ENCODE results near the gene CCDC69. TPM values are rescaled to one million over a fixed set of nuclear protein-coding genes. Genes with fewer than 3 reads are reported as not detected.
"Not testable (repeated sequence)": the region's sequence is repeated elsewhere in the genome, so short reads cannot be mapped to it uniquely, and the experiment has no call there.

Gene CCDC69, protein sequence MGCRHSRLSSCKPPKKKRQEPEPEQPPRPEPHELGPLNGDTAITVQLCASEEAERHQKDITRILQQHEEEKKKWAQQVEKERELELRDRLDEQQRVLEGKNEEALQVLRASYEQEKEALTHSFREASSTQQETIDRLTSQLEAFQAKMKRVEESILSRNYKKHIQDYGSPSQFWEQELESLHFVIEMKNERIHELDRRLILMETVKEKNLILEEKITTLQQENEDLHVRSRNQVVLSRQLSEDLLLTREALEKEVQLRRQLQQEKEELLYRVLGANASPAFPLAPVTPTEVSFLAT
- not detected in 2 replicates for total RNA-seq (2014; rRNA removed; shearing (Covaris generic); ENCODE audit: low replicate concordance)

DNA sequence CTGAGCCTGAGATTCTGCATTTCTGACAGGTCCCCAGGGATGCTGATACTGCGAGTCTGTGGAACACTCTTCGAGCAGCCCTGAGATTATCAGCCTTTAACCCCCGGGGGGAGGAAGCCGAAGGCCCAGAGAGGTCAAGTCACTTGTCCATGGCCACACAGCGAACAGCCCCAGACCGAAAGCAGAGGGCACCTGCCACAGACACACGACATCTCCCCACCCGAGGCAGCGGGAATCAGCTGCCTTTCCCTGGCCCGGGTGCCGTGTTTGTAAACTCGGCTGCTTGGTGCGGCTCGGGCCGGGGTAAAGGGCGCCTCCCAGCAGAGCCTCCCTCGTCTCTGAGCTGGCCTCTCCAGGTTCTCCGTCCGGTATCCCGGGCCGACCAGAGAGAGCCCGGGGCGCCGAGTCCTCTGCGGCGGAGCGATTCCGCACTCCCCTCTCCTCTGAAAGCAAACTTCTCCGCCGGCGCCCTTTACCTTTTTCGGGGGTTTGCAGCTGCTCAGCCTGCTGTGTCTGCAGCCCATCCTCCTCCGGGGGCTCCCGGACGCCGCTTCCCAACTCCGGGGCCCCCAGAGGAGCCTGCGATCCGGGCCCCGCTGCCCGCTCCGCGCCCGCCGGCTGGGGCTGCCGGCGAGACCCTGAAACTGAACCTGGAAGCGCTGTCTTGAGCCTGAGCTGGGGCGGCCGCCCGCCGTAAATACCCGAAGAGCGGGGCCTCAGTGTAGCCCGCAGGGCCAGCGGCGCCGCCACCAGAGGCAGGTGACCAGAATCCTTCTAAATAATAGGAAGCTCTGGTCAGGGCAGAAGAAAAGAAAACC, at the start of gene CCDC69:
TSS of gene CCDC69 (minus strand) at position 646 of the 818 bp plus-strand sequence. CDS start at position 524, 122 bp downstream.
- DNase-seq (ENCODE audit: low read depth) = peak; percentile 35
- in situ Hi-C loops (cut with HindIII; ENCODE audit: low pct_unique_long_range_greater_than_20kb, low sequenced_read_pairs) = no loop called here

- in situ Hi-C loops (cut with HindIII; ENCODE audit: low pct_unique_long_range_greater_than_20kb, low sequenced_read_pairs) = no loop called here
- no peak for DNase-seq (ENCODE audit: low read depth)
Observed at GRCh38 chr5:151271336-151271735, 47.4 kb upstream of the CCDC69 start.

GRCh38 chr5:151270599-151270998, 46.7 kb upstream of the CCDC69 start:
- in situ Hi-C loops (cut with HindIII; ENCODE audit: low pct_unique_long_range_greater_than_20kb, low sequenced_read_pairs) = no loop called here
- DNase-seq (ENCODE audit: low read depth) = peak; percentile 56

DNA sequence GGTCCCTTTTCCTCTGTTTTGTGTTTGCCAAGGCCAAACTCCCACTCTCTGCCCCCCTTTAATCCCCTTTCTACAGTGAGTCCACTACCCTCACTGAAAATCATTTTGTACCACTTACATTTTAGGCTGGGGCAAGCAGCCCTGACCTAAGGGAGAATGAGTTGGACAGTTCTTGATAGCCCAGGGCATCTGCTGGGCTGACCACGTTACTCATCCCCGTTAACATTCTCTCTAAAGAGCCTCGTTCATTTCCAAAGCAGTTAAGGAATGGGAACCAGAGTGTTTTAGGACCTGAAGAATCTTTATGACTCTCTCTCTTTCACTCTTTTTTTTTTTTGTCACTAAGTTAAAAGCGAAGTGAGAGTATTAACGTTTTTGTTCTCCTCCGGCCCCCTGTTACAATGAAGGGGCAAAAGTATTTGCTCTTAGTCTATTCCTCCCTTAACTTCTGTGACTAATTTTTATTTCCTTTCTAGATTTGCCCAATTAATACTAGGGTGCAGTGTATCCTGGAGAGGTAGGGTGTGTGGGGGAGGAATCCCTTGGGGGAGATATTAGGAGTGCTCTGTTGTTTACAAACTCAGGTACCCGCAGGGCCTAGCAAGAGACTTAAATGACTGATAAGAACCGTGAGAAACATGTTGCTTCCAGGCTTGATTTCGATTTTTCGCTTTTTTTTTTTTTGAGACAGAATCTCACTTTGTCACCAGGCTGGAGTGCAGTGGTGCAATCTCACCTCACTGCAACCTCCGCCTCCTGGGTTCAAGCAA, 43.8 kb upstream of the CCDC69 start:
- DNase-seq (ENCODE audit: low read depth) = no peak
- in situ Hi-C loops (cut with HindIII; ENCODE audit: low pct_unique_long_range_greater_than_20kb, low sequenced_read_pairs) = no loop called here

DNA sequence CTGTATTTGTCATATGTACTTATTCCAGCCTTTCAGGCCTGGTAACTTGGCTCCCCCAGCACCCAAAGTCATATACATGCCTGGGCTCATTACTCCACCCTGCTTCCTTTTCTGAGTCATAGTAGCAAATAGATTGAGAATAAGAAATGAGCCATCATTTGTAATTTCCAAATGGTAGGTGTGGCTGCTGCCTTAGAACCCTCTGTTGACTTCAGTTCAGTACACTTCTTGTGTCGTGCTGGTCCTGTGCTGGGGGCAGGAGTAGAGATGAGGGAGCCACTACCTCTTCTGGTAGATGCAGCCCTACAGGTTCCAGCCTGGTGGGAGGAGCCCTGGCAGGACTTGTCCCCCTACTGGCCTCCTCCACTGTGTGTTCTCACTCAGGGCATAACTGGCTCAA, 40.2 kb upstream of the CCDC69 start:
- DNase-seq (ENCODE audit: low read depth) = no peak
- in situ Hi-C loops (cut with HindIII; ENCODE audit: low pct_unique_long_range_greater_than_20kb, low sequenced_read_pairs) = no loop called here

- DNase-seq (ENCODE audit: low read depth) = no peak
- in situ Hi-C loops (cut with HindIII; ENCODE audit: low pct_unique_long_range_greater_than_20kb, low sequenced_read_pairs) = no loop called here
Observed at GRCh38 chr5:151262532-151262931, 38.6 kb upstream of the CCDC69 start.

DNA sequence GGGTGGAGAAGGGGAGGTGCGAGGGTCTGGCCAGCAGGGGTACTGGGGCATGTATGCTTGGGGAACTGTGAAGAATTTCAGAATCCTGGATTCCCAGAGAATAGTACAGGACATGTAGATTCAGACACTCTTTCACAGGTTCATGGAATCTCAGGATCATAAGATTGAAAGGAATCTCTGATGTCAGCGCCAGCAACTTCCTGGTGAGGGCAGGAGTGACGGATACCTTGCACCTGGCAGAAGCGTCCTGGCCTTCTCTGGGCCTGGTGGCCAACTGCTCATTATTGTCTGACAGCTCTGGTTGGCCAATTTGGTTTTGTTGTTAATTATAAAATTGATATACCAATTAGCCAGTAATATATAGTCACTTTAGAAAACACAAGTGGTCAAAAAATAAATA, 36.0 kb upstream of the CCDC69 start:
- in situ Hi-C loops (cut with HindIII; ENCODE audit: low pct_unique_long_range_greater_than_20kb, low sequenced_read_pairs) = no loop called here
- DNase-seq (ENCODE audit: low read depth) = no peak

DNA sequence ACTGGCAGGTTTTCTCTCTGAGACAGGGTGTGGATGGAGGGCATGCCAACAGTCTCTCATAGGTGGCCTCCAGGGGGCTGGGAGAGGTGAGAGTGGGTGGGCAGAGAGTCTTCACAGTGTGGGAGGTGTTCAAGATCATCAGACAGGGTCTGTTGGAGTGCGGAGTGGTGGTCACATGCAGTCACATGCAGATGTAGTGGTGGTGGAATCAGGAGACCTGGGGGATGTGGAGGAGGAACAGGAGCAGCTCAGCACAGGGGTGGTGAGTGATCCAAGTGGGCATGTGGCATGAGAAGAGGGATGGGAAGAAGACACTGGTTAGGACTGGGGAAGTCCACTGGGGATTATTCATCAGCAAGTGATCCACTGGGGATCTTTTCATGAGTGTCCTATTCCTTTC, 34.9 kb upstream of the CCDC69 start:
- in situ Hi-C loops (cut with HindIII; ENCODE audit: low pct_unique_long_range_greater_than_20kb, low sequenced_read_pairs) = no loop called here
- no peak for DNase-seq (ENCODE audit: low read depth)

GRCh38 chr5:151258201-151258611, 34.3 kb upstream of the CCDC69 start:
- DNase-seq (ENCODE audit: low read depth) = no peak
- in situ Hi-C loops (cut with HindIII; ENCODE audit: low pct_unique_long_range_greater_than_20kb, low sequenced_read_pairs) = no loop called here

- in situ Hi-C loops (cut with HindIII; ENCODE audit: low pct_unique_long_range_greater_than_20kb, low sequenced_read_pairs) = no loop called here
- no peak for DNase-seq (ENCODE audit: low read depth)
Observed at GRCh38 chr5:151257731-151258181, 33.9 kb upstream of the CCDC69 start.

DNA sequence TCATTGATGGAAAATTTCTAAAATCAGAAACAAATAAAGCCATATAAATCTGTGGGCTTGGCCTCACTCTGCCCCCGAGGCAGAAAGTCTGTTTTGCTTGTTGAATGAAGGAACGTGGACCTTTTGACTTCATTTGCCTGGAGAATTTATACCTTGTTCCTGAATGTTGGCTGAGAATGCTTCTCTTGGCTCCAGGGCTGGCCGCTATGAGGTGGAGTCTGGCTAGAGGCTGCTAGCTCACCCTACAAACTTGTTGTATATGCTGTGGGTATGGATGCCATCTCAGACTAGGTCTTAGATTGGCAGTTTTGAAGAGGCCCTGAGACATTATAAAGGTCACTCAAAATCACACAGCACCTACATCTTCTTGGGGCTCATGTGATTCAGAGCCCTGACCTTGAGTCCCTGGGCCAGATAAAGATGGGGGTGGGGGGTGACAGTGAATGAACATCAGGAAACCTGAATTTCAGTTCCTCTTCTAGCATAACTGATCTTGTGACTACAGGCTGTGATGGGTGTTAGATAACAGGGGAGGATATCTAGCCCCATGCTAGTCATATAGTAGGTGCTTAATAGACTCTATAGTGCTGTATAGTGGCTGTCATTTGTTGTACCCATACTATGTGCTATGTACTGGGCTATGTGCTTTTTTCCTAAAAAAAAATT, 31.9 kb upstream of the CCDC69 start:
- no peak for DNase-seq (ENCODE audit: low read depth)
- in situ Hi-C loops (cut with HindIII; ENCODE audit: low pct_unique_long_range_greater_than_20kb, low sequenced_read_pairs) = no loop called here

- DNase-seq (ENCODE audit: low read depth); in situ Hi-C loops (cut with HindIII; ENCODE audit: low pct_unique_long_range_greater_than_20kb, low sequenced_read_pairs): not testable (repeated sequence)
Observed at GRCh38 chr5:151254990-151255389, 31.1 kb upstream of the CCDC69 start.

DNA sequence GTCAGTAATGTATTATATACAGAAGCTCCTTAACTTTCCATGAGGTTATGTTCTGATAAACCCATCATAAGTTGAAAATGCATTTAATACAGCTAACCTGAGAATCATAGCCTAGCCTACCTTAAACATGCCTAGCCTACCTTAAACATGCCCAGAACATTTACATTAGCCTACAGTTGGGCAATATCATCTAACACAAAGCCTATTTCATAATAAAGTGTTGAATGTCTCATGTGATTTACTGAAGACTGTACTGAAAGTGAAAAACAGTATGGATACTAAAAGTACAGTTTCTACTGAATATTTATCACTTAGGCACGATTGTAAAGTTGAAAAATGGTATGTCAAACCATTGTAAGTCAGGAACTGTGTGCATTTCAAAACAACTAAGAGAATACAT, 30.7 kb upstream of the CCDC69 start:
- in situ Hi-C loops (cut with HindIII; ENCODE audit: low pct_unique_long_range_greater_than_20kb, low sequenced_read_pairs) = no loop called here
- no peak for DNase-seq (ENCODE audit: low read depth)

- no peak for DNase-seq (ENCODE audit: low read depth)
- in situ Hi-C loops (cut with HindIII; ENCODE audit: low pct_unique_long_range_greater_than_20kb, low sequenced_read_pairs) = no loop called here
Observed at GRCh38 chr5:151253605-151253950, 29.7 kb upstream of the CCDC69 start.

- in situ Hi-C loops (cut with HindIII; ENCODE audit: low pct_unique_long_range_greater_than_20kb, low sequenced_read_pairs) = no loop called here
Observed at GRCh38 chr5:151252762-151253604, 29.1 kb upstream of the CCDC69 start, which contains the start of gene GM2A. Gene GM2A, plus strand, starts transcription at chr5:151253185. Its CDS starts 32 bp downstream, at chr5:151253217.

GRCh38 chr5:151251621-151252020, 27.7 kb upstream of the CCDC69 start:
- in situ Hi-C loops (cut with HindIII; ENCODE audit: low pct_unique_long_range_greater_than_20kb, low sequenced_read_pairs) = no loop called here
- DNase-seq (ENCODE audit: low read depth) = no peak

More at GRCh38 chr5:151252762-151253604, 29.1 kb upstream of the CCDC69 start, which contains the start of gene GM2A:
- DNase-seq (ENCODE audit: low read depth) = peak; percentile 98

DNA sequence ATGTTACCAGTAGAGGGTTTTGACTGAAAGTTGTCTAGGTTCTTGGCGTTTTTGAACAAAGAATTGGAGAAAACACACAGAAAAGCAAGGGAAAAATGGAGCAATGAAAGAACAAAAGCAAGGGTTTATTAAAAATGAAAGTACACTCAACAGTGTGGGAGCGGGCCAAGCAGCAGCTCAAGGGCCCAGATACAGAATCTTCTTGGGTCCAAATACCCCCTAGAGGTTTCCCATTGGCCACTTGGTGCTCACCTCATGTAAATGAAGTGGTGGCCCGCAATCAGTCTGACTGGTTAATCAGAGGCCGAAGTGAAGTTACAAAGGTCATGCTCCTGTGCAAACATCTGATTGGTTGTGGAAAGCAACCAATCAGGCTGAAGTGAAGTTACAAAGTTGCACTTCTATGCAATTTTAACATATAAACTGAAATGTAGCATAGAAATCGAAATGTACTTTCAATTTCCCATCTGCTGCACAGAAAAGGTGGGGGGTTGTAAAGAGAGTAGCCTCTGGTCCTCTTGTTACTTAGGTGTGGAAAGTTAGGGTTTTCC, 27.2 kb upstream of the CCDC69 start:
- DNase-seq (ENCODE audit: low read depth) = no peak
- in situ Hi-C loops (cut with HindIII; ENCODE audit: low pct_unique_long_range_greater_than_20kb, low sequenced_read_pairs) = no loop called here

Measured in Caki2 (cell line).